Gastroesophageal sphincter (tissue), 4 donors: Measurements from ENCODE around the gene DIO3. TPM values are rescaled to one million over a fixed set of nuclear protein-coding genes. Genes with fewer than 3 reads are reported as not detected.
"Not testable (repeated sequence)": the region's sequence is repeated elsewhere in the genome, so short reads cannot be mapped to it uniquely, and the experiment has no call there.

ENCODE experiments used
- ATAC-seq: fragments of 150-250 bp; one replicate; pipeline ENCODE4 v1.9.1; 2016; ENCODE audit warnings: mild to moderate bottlenecking, moderate library complexity
- H3K27ac ChIP-seq, 4 donors: fragments of 200-600 bp; sonication (generic) in 3 of 4; 1 replicate in 3 of 4; 2 replicates in 1 of 4; pipeline ENCODE4 v1.5.1; 2016 to 2019
- H3K27me3 ChIP-seq: fragments of 200-600 bp; sonication (generic); one replicate; pipeline ENCODE4 v1.5.1; 2019
- H3K36me3 ChIP-seq, 2 donors: fragments of 200-600 bp; sonication (generic); one replicate each; pipeline ENCODE4 v1.5.1; 2019; ENCODE audit warnings: control low read depth in 1 of 2
- H3K4me1 ChIP-seq, 3 donors: fragments of 200-600 bp; sonication (generic); 1 replicate in 2 of 3; 2 replicates in 1 of 3; pipeline ENCODE4 v1.5.1; 2016 to 2019; ENCODE audit warnings: control low read depth in 2 of 3
- H3K4me3 ChIP-seq, 2 donors: fragments of 200-600 bp; sonication (generic); one replicate each; pipeline ENCODE4 v1.5.1; 2019; ENCODE audit warnings: mild to moderate bottlenecking in 1 of 2, moderate library complexity in 1 of 2
- H3K9me3 ChIP-seq, 3 donors: fragments of 200-600 bp; sonication (generic); one replicate each; pipeline ENCODE4 v1.5.1; 2017 to 2019; ENCODE audit warnings: control low read depth in 2 of 3
- CTCF ChIP-seq, 4 experiments: fragments of 200-600 bp in 2 of 4; fragments of 450-650 bp in 2 of 4; sonication (generic) in 1 of 4; IDR thresholded peaks; one replicate each; pipeline ENCODE4 v1.5.1; 2017 to 2019; ENCODE audit warnings: antibody characterized with exemption in 4 of 4, mild to moderate bottlenecking in 2 of 4, moderate library complexity in 2 of 4
- EP300 ChIP-seq: sonication (generic); formaldehyde crosslinking; IDR thresholded peaks from one replicate; pipeline ENCODE4 v1.6.1; 2017; ENCODE audit warnings: antibody characterized with exemption, mild to moderate bottlenecking
- POLR2A ChIP-seq, 2 donors: fragments of 450-650 bp; IDR thresholded peaks; one replicate each; pipeline ENCODE4 v1.6.1; 2017; ENCODE audit warnings: antibody characterized with exemption in 2 of 2, mild to moderate bottlenecking in 2 of 2, moderate library complexity in 1 of 2
- POLR2AphosphoS5 ChIP-seq: sonication (generic); formaldehyde crosslinking; IDR thresholded peaks from one replicate; pipeline ENCODE4 v1.6.1; 2017; ENCODE audit warnings: antibody characterized with exemption
- WGBS, 2 donors: methylation state at CpG; one replicate each; pipeline ENCODE4 v1.1.5; 2018; ENCODE audit warnings: low coverage in 1 of 2; 5-methylcytosine and 5-hydroxymethylcytosine counted together
- total RNA-seq, 4 donors: library from RNA; depleted of rRNA; stranded (reverse); fragments of >200 nt; gene quantifications; one replicate each; pipeline ENCODE4 v1.1.0, GENCODE V29; 2016

The DIO3 gene
- total RNA-seq, 4 donors from 2014 or later: 0.52 to 2.6 (median 1.2) TPM

GRCh38 chr14:101546706-101547105 lies 14.6 kb upstream of the DIO3 start:
- H3K4me1 ChIP-seq: no peaks in the 10 kb centered on the region
- no peak overlapping the region for H3K27ac ChIP-seq
- TF ChIP-seq CTCF (IDR thresholded peaks at IDR 0.05) (no peak), EP300 (no peak), POLR2A (IDR thresholded peaks at IDR 0.05) (no peak), POLR2AphosphoS5 (no peak)
- 66 to 68% methylated on average over 3 to 4 of the region's 11 CpGs for WGBS, 2 donors
- no peaks in the 10 kb centered on the region for H3K36me3 ChIP-seq
- no peak for ATAC-seq
- H3K27me3 ChIP-seq: peaks cover 42% of the 10 kb centered on the region
- peaks cover 0 to 27% (median 0%) of the 10 kb centered on the region in 3 donors for H3K9me3 ChIP-seq
- no peak overlapping the region for H3K4me3 ChIP-seq

GRCh38 chr14:101547107-101547738 lies 14.1 kb upstream of the DIO3 start:
- no peak for ATAC-seq
- H3K27me3 ChIP-seq: peaks cover 42% of the 10 kb centered on the region
- TF ChIP-seq POLR2AphosphoS5 (no peak), POLR2A (IDR thresholded peaks at IDR 0.05) (no peak), CTCF (IDR thresholded peaks at IDR 0.05) (no peak), EP300 (no peak)
- peaks cover 0 to 27% (median 0%) of the 10 kb centered on the region in 3 donors for H3K9me3 ChIP-seq
- 90 to 100% methylated on average over 1 to 2 of the region's 10 CpGs for WGBS, 2 donors
- no peaks in the 10 kb centered on the region for H3K36me3 ChIP-seq
- H3K4me1 ChIP-seq: no peaks in the 10 kb centered on the region
- no peak overlapping the region for H3K4me3 ChIP-seq
- no peak overlapping the region for H3K27ac ChIP-seq

- no peak for ATAC-seq
- no peak overlapping the region for H3K27ac ChIP-seq
- no peak overlapping the region for H3K4me3 ChIP-seq
- peaks cover 0 to 27% (median 0%) of the 10 kb centered on the region in 3 donors for H3K9me3 ChIP-seq
- H3K4me1 ChIP-seq: no peaks in the 10 kb centered on the region
- 28 to 60% methylated on average over 4 of the region's 16 CpGs for WGBS, 2 donors
- TF ChIP-seq POLR2A (IDR thresholded peaks at IDR 0.05) (no peak), CTCF (IDR thresholded peaks at IDR 0.05) (no peak), POLR2AphosphoS5 (no peak), EP300 (no peak)
- H3K27me3 ChIP-seq: peaks cover 42% of the 10 kb centered on the region
- no peaks in the 10 kb centered on the region for H3K36me3 ChIP-seq
Measured at GRCh38 chr14:101547961-101548669, 13.2 kb upstream of the DIO3 start.

GRCh38 chr14:101548710-101549109 lies 12.6 kb upstream of the DIO3 start:
- Histone ChIP-seq H3K27ac (no peak overlapping the region), H3K9me3 (peaks cover 0 to 25% (median 0%) of the 10 kb centered on the region in 3 donors), H3K36me3 (no peaks in the 10 kb centered on the region), H3K27me3 (peaks cover 43% of the 10 kb centered on the region), H3K4me1 (no peaks in the 10 kb centered on the region), H3K4me3 (no peak overlapping the region)
- no peak for TF ChIP-seq POLR2AphosphoS5
- TF ChIP-seq CTCF (IDR thresholded peaks at IDR 0.05): no peak
- no peak for TF ChIP-seq EP300
- TF ChIP-seq POLR2A (IDR thresholded peaks at IDR 0.05): no peak
- no peak for ATAC-seq
- WGBS, 2 donors: 73 to 80% methylated on average over 3 to 5 of the region's 5 CpGs

DNA sequence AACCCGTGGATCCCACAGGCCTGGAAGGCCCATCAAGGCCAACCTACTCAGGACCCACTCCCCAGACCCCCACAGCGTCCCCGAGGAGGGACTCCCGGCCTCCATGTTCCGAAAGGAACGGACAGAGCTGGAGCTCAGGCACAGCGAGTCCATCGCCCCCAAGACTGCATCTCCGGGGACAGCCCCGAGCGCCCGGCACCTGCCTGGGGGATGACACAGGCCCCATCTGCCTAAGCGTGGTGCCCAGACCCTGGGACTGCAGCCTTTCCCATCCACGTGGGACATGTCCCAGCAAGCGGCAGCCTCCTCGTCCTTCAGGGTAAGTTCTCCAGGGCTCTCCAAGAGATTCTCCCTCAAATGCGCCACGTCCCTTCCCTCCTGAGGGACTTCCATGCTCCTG lies 12.1 kb upstream of the DIO3 start:
- Histone ChIP-seq H3K27ac (no peak overlapping the region), H3K9me3 (peaks cover 0 to 23% (median 0%) of the 10 kb centered on the region in 3 donors), H3K27me3 (peaks cover 48% of the 10 kb centered on the region), H3K4me3 (no peak overlapping the region), H3K36me3 (no peaks in the 10 kb centered on the region), H3K4me1 (no peaks in the 10 kb centered on the region)
- 90% methylated on average over 4 of the region's 18 CpGs; no CpG with 5 or more reads in 1 of the 2 donors for WGBS, 2 donors
- ATAC-seq: no peak
- TF ChIP-seq CTCF (IDR thresholded peaks at IDR 0.05): no peak
- TF ChIP-seq POLR2AphosphoS5: no peak
- no peak for TF ChIP-seq POLR2A (IDR thresholded peaks at IDR 0.05)
- no peak for TF ChIP-seq EP300

DNA sequence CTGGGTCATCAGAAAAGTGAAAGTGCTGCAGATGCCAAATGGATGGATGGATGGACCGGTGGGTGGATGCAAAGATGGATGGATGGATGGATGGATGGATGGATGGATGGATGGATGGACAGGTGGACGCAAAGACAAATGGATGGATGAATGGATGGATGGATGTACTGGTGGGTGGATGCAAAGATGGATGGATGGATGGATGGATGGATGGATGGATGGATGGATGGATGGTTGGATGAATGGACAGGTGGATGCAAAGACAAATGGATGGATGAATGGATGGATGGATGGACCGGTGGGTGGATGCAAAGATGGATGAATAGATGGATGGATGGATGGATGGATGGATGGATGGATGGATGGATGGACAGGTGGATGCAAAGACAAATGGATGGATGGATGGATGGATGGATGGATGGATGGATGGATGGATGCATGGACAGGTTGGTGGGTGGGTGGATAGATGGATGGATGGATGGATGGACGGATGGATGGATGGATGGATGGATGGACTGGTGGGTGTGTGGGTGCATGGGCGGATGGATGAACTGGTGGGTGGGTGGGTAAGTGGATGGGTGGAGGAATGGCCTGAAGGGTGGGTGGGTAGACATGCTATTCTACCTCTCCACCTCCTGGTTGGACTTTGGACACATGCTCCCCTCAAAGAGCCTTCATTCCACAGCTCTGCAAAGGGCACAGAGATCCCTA lies 10.9 kb upstream of the DIO3 start:
- not testable (repeated sequence) for H3K4me3 ChIP-seq, H3K36me3 ChIP-seq, H3K4me1 ChIP-seq, H3K27ac ChIP-seq, ATAC-seq
- Histone ChIP-seq H3K27me3 (peaks cover 59% of the 10 kb centered on the region), H3K9me3 (peaks cover 0 to 15% (median 0%) of the 10 kb centered on the region in 3 donors)
- 80 to 82% methylated on average over 5 of the region's 5 CpGs for WGBS, 2 donors
